ENCODE data around the gene CNPPD1. TPM values are rescaled to one million over a fixed set of nuclear protein-coding genes. Genes with fewer than 3 reads are reported as not detected.

The CNPPD1 gene
- total RNA-seq, 1 donor from 2014 or later: 58.5 TPM

DNA sequence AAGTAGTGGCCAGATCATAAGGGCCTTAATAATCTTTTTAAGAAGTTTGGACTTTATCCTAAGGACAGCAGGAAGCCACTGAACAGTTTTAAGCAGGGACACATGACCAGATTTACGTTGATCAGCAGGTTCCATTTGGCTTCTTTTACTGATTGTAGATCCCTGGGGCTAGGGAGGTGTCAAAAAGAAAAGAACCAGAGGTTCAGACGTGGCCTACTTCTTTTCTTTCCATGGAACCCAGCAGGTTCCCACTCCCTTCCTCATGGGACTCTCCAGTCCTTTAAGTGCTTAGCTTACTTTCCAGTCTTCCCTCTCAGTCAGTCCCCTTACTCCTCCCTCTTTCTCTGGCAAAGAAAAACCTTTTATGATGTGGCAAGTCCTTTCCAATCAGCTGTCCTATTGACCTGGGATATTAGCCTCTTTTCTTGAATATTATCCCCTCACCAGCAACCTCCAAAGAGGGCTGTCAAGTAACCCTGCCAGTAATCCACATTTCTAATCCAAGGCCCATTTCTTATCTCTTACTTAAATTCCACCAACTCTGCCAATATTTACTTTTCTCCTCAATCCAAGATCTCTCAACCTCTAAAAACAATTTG lies 49.6 kb downstream of the CNPPD1 start:
- Mint-ChIP-seq H3K36me3 (ENCODE audit: low read depth) (no peaks in the 10 kb centered on the region), H3K27ac (no peak overlapping the region), H3K9me3 (no peaks in the 10 kb centered on the region), H3K4me3 (ENCODE audit: low read depth) (no peak overlapping the region), H3K27me3 (ENCODE audit: low read depth) (no peaks in the 10 kb centered on the region), H3K4me1 (ENCODE audit: low read depth) (peaks cover 11% of the 10 kb centered on the region)
- intact Hi-C loops (cut with micrococcal nuclease): no loop called here
- DNase-seq (ENCODE audit: low spot score): no peak

DNA sequence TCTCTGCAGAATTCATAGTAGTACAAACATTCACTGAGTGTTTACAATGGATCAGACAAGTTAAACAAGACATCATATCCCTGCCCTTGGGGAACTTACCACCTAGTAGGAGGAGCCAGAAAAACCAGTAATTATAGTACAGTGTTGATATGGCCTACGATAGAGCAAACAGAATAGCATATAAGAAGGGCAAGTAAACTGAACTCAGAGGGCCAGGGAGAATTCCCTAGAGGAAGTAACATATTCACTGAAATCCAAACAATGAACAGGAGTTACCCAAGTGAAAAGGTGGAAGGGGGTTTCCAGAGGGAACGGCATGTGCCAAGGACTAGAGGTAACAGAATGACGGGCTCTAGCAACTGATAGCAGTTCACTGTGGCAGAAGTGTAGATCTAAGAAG lies 50.2 kb downstream of the CNPPD1 start:
- Mint-ChIP-seq H3K4me3 (ENCODE audit: low read depth) (no peak overlapping the region), H3K9me3 (no peaks in the 10 kb centered on the region), H3K4me1 (ENCODE audit: low read depth) (peaks cover 11% of the 10 kb centered on the region), H3K27ac (no peak overlapping the region), H3K27me3 (ENCODE audit: low read depth) (no peaks in the 10 kb centered on the region), H3K36me3 (ENCODE audit: low read depth) (no peaks in the 10 kb centered on the region)
- DNase-seq (ENCODE audit: low spot score): no peak
- intact Hi-C loops (cut with micrococcal nuclease): no loop called here

DNA sequence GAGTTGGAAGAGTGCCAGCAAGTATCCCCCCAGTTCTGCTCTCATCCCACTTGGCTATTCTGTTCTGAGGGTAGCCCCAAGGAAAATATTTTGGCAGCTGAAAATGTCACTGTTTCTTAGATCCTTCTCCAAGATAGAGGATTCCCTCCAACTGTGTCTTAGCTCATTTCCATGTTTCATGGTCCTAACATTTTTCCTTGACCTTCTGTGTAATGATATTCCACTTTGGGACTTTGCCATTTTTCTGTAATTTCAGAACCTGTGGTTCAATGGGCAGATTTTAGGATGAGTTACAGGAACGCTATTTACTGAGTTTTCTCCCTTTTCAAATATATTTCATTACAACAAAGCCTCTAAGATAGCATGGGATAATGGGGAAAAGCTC lies 50.8 kb downstream of the CNPPD1 start:
- Mint-ChIP-seq H3K4me1 (ENCODE audit: low read depth) (peaks cover 11% of the 10 kb centered on the region), H3K4me3 (ENCODE audit: low read depth) (no peak overlapping the region), H3K36me3 (ENCODE audit: low read depth) (no peaks in the 10 kb centered on the region), H3K27me3 (ENCODE audit: low read depth) (no peaks in the 10 kb centered on the region), H3K9me3 (no peaks in the 10 kb centered on the region), H3K27ac (no peak overlapping the region)
- DNase-seq (ENCODE audit: low spot score): no peak
- intact Hi-C loops (cut with micrococcal nuclease): no loop called here

DNA sequence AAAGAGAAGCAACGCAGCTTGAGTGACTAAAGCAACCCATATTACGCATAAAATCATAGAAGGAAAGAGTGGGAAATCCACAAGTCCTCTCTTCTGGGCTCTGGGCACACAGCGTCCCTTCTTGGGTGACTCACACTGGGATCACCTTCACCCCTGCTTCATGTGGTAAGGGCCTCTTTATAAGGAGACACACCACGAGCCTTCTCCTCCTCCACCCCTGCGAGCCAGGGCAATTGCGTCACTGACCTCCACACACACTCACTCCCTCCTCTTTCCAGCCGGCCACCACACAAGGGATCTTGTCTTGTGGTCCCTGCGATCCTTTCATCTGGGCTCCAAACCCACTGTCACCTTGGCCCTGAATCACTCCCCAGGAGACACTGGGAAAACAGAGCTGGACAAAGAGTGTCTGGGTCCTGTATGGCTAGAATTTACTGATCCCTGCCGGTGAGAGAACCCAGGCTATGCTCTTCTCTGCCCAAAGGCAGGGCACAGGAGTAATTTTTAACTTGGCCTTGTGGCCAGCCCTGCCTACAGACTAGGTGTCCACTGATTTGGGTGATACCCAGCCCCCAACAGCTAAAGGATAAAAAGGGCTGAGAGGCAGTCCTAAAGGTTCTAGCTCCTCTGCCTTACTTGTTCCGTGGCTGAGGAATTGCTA lies 51.4 kb downstream of the CNPPD1 start:
- Mint-ChIP-seq H3K9me3 (no peaks in the 10 kb centered on the region), H3K36me3 (ENCODE audit: low read depth) (no peaks in the 10 kb centered on the region), H3K4me3 (ENCODE audit: low read depth) (no peak overlapping the region), H3K27me3 (ENCODE audit: low read depth) (no peaks in the 10 kb centered on the region), H3K4me1 (ENCODE audit: low read depth) (peaks cover 11% of the 10 kb centered on the region), H3K27ac (no peak overlapping the region)
- intact Hi-C loops (cut with micrococcal nuclease): no loop called here
- no peak for DNase-seq (ENCODE audit: low spot score)

DNA sequence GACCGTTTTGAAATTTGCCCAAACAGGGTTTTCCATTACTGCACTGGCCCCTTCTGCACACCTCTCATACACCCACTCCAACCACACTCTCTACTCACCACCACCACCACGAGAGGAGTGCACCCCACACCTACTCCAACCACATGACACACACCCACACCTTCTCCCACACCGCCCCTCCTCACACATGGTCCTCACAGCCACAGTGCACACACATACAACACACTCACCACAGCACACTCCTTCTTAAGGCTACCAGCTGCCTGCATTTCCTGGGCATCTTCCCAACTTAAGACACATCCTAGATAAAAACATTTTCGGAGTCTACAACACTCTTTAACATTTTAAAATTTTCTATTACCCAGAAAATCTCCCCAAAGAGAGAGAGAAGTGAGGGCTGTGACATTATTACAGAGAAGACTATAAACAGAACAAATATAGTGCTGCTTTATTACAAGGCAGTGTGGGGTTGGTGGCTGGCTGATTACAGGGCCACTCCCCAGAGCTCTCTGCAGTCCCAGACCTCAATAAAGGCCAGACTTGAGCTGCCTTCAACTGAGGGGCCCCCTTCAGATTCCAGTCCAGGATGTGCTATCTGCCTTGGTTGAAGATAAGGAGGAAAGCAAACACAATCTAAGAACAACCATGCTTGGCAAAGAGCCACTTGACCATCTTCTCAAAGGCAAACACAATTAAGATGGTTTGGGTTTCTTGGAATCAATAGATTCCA lies 52.2 kb downstream of the CNPPD1 start:
- Mint-ChIP-seq H3K4me1 (ENCODE audit: low read depth) (peaks cover 11% of the 10 kb centered on the region), H3K27me3 (ENCODE audit: low read depth) (no peaks in the 10 kb centered on the region), H3K4me3 (ENCODE audit: low read depth) (no peak overlapping the region), H3K27ac (no peak overlapping the region), H3K36me3 (ENCODE audit: low read depth) (no peaks in the 10 kb centered on the region), H3K9me3 (no peaks in the 10 kb centered on the region)
- intact Hi-C loops (cut with micrococcal nuclease): no loop called here
- no peak for DNase-seq (ENCODE audit: low spot score)

DNA sequence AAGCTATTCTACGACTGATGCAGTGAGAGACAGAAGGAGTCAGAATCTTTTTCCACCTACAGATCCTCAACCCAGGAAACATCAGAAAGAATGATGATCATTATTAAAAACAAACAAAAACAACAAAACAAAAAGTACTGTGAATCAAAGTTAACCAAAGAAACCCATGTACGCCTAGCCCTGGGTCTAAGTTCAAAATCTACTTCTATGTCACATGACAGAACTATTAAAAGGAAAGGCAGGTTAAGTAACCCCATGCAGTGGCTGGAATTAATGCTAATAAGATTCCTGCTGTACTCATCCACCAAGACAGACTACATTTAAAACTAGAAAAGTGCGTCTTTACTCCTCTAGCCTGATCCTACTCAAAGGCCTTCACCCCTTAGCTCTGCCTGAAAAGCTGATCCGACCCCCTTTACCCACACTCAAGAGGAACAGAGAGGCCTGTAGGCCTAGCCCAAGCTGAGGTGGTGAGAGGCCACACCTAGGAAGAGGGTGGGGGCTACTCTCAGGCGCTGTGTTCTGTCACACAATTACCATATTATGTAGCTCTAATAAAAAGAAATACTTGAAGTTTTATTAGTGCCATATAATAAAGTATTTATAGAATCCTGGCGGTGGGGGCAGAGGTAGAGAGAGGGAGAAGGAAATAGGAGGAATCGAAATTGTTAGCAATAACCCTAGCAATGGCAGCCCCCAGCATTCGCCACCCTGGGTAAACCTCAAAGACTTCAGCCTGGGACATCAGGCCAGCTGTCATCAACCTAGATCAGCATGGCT lies 53.2 kb downstream of the CNPPD1 start:
- no peaks in the 10 kb centered on the region for H3K36me3 Mint-ChIP-seq (ENCODE audit: low read depth)
- no peaks in the 10 kb centered on the region for H3K9me3 Mint-ChIP-seq
- H3K27me3 Mint-ChIP-seq (ENCODE audit: low read depth): no peaks in the 10 kb centered on the region
- peaks cover 11% of the 10 kb centered on the region for H3K4me1 Mint-ChIP-seq (ENCODE audit: low read depth)
- no peak for DNase-seq (ENCODE audit: low spot score)
- intact Hi-C loops (cut with micrococcal nuclease): no loop called here
- no peak overlapping the region for H3K4me3 Mint-ChIP-seq (ENCODE audit: low read depth)
- H3K27ac Mint-ChIP-seq: no peak overlapping the region

DNA sequence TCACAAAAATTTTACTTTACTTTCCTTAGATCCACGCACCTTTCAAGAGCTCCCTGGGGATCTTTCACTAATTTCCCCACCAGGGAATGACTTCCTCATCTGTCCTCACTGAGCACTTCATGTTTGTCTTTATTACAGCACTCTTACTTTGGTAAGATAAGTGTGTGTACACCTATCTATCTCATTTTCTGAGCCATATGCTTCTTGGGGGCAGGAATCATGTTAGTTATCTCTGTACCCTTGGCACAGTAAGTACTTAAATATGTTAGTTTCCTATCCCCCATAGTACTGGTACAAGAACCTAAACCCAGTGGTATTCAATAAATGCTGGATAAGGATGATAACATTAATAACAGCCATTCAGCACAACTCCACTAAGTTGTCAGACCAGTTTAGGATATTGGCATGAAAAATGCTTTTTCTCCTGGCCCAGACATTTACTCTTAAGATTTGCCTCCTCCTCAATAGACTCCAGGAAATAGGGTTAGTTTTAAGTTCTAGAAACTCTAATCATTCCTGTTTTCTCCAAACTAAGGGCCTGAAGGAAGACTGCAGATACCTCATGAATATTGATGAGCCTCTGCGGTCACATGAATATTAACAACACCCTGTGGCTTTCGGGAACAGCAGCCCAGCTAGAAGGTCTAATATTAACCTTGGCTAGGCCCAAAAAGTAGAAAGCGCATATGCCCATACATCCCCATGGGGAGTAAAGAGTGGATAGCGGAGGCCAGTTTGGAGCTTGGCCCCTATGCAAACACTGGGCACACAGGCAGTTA lies 54.3 kb downstream of the CNPPD1 start:
- no peak overlapping the region for H3K4me3 Mint-ChIP-seq (ENCODE audit: low read depth)
- no peak overlapping the region for H3K27ac Mint-ChIP-seq
- no peak for DNase-seq (ENCODE audit: low spot score)
- intact Hi-C loops (cut with micrococcal nuclease): no loop called here
- H3K4me1 Mint-ChIP-seq (ENCODE audit: low read depth): peaks cover 11% of the 10 kb centered on the region
- no peaks in the 10 kb centered on the region for H3K27me3 Mint-ChIP-seq (ENCODE audit: low read depth)
- H3K36me3 Mint-ChIP-seq (ENCODE audit: low read depth): no peaks in the 10 kb centered on the region
- no peaks in the 10 kb centered on the region for H3K9me3 Mint-ChIP-seq

Other genes with a start within 250 kb of the CNPPD1 start
- gene CDK5R2, start 217.3 kb downstream of the CNPPD1 start, total RNA-seq: not detected in 2 replicates
- not detected in 2 replicates for gene FEV, start 191.7 kb downstream of the CNPPD1 start, total RNA-seq
- not detected in 2 replicates for gene CRYBA2, start 183.5 kb downstream of the CNPPD1 start, total RNA-seq
- not detected in 2 replicates for gene CFAP65, start 135.4 kb downstream of the CNPPD1 start, total RNA-seq
- gene IHH, start 116.0 kb downstream of the CNPPD1 start, total RNA-seq: 0.09 TPM in 1 of 2 replicates, not detected in the other
- gene NHEJ1, start 16.1 kb downstream of the CNPPD1 start, total RNA-seq: 15.9 and 22.9 TPM in 2 replicates
- gene SLC23A3, start 6.9 kb downstream of the CNPPD1 start, total RNA-seq: 1.3 and 1.9 TPM in 2 replicates
- gene RETREG2, start 1.4 kb upstream of the CNPPD1 start, total RNA-seq: 52.5 and 57.4 TPM in 2 replicates
- 27.3 and 33.5 TPM in 2 replicates for gene ZFAND2B, start 29.9 kb upstream of the CNPPD1 start, total RNA-seq
- 22.1 and 25.4 TPM in 2 replicates for gene ABCB6, start 42.0 kb upstream of the CNPPD1 start, total RNA-seq
- 53.1 and 60.5 TPM in 2 replicates for gene ATG9A, start 52.7 kb upstream of the CNPPD1 start, total RNA-seq
- gene ANKZF1, start 52.9 kb upstream of the CNPPD1 start, total RNA-seq: 133 and 142 TPM in 2 replicates
- gene GLB1L, start 68.5 kb upstream of the CNPPD1 start, total RNA-seq: 4.2 and 4.4 TPM in 2 replicates
- 32.0 and 33.3 TPM in 2 replicates for gene STK16, start 68.6 kb upstream of the CNPPD1 start, total RNA-seq
- gene TUBA4B, start 76.3 kb upstream of the CNPPD1 start, total RNA-seq: not detected in 2 replicates
- 220 and 231 TPM in 2 replicates for gene TUBA4A, start 77.0 kb upstream of the CNPPD1 start, total RNA-seq
- gene DNAJB2, start 102.4 kb upstream of the CNPPD1 start, total RNA-seq: 49.8 and 55.6 TPM in 2 replicates
- 1.1 and 1.6 TPM in 2 replicates for gene PTPRN, start 132.5 kb upstream of the CNPPD1 start, total RNA-seq
- not detected in 2 replicates for gene RESP18, start 155.8 kb upstream of the CNPPD1 start, total RNA-seq
- gene DNPEP, start 211.0 kb upstream of the CNPPD1 start, total RNA-seq: 117 and 120 TPM in 2 replicates
- gene DES, start 241.5 kb upstream of the CNPPD1 start, total RNA-seq: not detected in 2 replicates